ENCODE results near the gene PFKFB4.

GRCh38 chr3:48543271-48543866 lies 13.2 kb downstream of the PFKFB4 start:
- no peak for TF ChIP-seq CTCF (IDR thresholded peaks at IDR 0.05)
- TF ChIP-seq EP300 (IDR thresholded peaks at IDR 0.05) = no peak
- peak in 2 of 4 donors; percentile 43 to 45 for TF ChIP-seq POLR2AphosphoS5 (IDR thresholded peaks at IDR 0.05)

Data from sigmoid colon (tissue), 4 donors.